Bronchus fibroblast of lung (primary cell): ENCODE results near the gene OR7D2. TPM values are rescaled to one million over a fixed set of nuclear protein-coding genes. Genes with fewer than 3 reads are reported as not detected.

ENCODE experiments used
- total RNA-seq: library from RNA; depleted of rRNA; stranded (reverse); fragments of >200 nt; gene quantifications from 2 replicates; pipeline ENCODE4 v1.2.3, GENCODE V29; 2015

Gene OR7D2
- not detected in 2 replicates for total RNA-seq

GRCh38 chr19:9178901-9179300 lies at the start of gene OR7D2:
OR7D2 (plus strand) TSS chr19:9178979; CDS start chr19:9185782, 6,803 bp downstream.

GRCh38 chr19:9140159-9140874 lies 38.5 kb upstream of the OR7D2 start, which contains the start of gene ZNF317:
ZNF317 (plus strand) TSS chr19:9140397; CDS start chr19:9156017, 15,620 bp downstream.

GRCh38 chr19:9219489-9219888 lies 40.7 kb downstream of the OR7D2 start, which contains the start of gene OR7D4:
OR7D4 (minus strand) TSS chr19:9219589; CDS start chr19:9214837, 4,752 bp downstream.

Other genes with a start within 250 kb of the OR7D2 start
- gene MUC16, start 168.6 kb upstream of the OR7D2 start, total RNA-seq: not detected in 2 replicates
- gene OR1M1, start 91.9 kb upstream of the OR7D2 start, total RNA-seq: not detected in 2 replicates
- not detected in 2 replicates for gene OR7G2, start 71.5 kb upstream of the OR7D2 start, total RNA-seq
- gene OR7G1, start 63.2 kb upstream of the OR7D2 start, total RNA-seq: not detected in 2 replicates
- not detected in 2 replicates for gene OR7G3, start 52.0 kb upstream of the OR7D2 start, total RNA-seq
- gene ZNF317, start 38.6 kb upstream of the OR7D2 start, total RNA-seq: 8.0 and 13.4 TPM in 2 replicates
- gene OR7D4, start 40.6 kb downstream of the OR7D2 start, total RNA-seq: not detected in 2 replicates
- not detected in 2 replicates for gene OR7E24, start 72.0 kb downstream of the OR7D2 start, total RNA-seq
- gene ZNF699, start 130.9 kb downstream of the OR7D2 start, total RNA-seq: 6.6 and 8.6 TPM in 2 replicates
- gene ZNF559, start 145.2 kb downstream of the OR7D2 start, total RNA-seq: 4.4 and 5.9 TPM in 2 replicates
- 0.89 and 5.4 TPM in 2 replicates for gene ZNF177, start 184.0 kb downstream of the OR7D2 start, total RNA-seq